Mesothelial cell of epicardium (in vitro differentiated cells): ENCODE measurements around the gene XYLT1. TPM values are rescaled to one million over a fixed set of nuclear protein-coding genes. Genes with fewer than 3 reads are reported as not detected.

Experiments used
- DNase-seq, 2 experiments: peaks; one replicate each; pipeline ENCODE4 v3.0.0; 2021; ENCODE audit warnings: low spot score in 2 of 2; ENCODE audit not compliant: unreplicated experiment in 2 of 2
- H3K27ac Mint-ChIP-seq: 2 replicates; pipeline ENCODE4 v1.8.0; 2021; ENCODE audit warnings: mixed read lengths
- H3K27me3 Mint-ChIP-seq: 2 replicates; pipeline ENCODE4 v1.8.0; 2021; ENCODE audit warnings: low read depth, mixed read lengths
- H3K36me3 Mint-ChIP-seq: 2 replicates; pipeline ENCODE4 v1.8.0; 2021; ENCODE audit warnings: mixed read lengths
- H3K4me1 Mint-ChIP-seq: 2 replicates; pipeline ENCODE4 v1.8.0; 2021; ENCODE audit warnings: mixed read lengths
- H3K4me3 Mint-ChIP-seq: 2 replicates; pipeline ENCODE4 v1.8.0; 2021; ENCODE audit warnings: mild to moderate bottlenecking, moderate library complexity, mixed read lengths
- H3K9me3 Mint-ChIP-seq: 2 replicates; pipeline ENCODE4 v1.8.0; 2021; ENCODE audit warnings: mixed read lengths
- CTCF ChIP-seq: fragments of 200-600 bp; sonication (generic); IDR thresholded peaks from one replicate; pipeline ENCODE4 v1.5.0; 2021; ENCODE audit warnings: antibody characterized with exemption; ENCODE audit not compliant: unreplicated experiment
- total RNA-seq: library from RNA; stranded (reverse); gene quantifications from 3 replicates; pipeline ENCODE4 v1.2.1, GENCODE V29; 2021

The XYLT1 gene
- total RNA-seq, 1 donor from 2014 or later: 15.2 TPM

- no peaks in the 10 kb centered on the region for H3K4me1 Mint-ChIP-seq
- no peak for TF ChIP-seq CTCF
- no peak for DNase-seq
- H3K27me3 Mint-ChIP-seq: no peaks in the 10 kb centered on the region
- H3K4me3 Mint-ChIP-seq: no peak overlapping the region
- H3K9me3 Mint-ChIP-seq: peaks cover 3% of the 10 kb centered on the region
- no peaks in the 10 kb centered on the region for H3K36me3 Mint-ChIP-seq
- no peak overlapping the region for H3K27ac Mint-ChIP-seq
These were observed 181.7 kb downstream of the XYLT1 start for GRCh38 chr16:17289050-17289449.

DNA sequence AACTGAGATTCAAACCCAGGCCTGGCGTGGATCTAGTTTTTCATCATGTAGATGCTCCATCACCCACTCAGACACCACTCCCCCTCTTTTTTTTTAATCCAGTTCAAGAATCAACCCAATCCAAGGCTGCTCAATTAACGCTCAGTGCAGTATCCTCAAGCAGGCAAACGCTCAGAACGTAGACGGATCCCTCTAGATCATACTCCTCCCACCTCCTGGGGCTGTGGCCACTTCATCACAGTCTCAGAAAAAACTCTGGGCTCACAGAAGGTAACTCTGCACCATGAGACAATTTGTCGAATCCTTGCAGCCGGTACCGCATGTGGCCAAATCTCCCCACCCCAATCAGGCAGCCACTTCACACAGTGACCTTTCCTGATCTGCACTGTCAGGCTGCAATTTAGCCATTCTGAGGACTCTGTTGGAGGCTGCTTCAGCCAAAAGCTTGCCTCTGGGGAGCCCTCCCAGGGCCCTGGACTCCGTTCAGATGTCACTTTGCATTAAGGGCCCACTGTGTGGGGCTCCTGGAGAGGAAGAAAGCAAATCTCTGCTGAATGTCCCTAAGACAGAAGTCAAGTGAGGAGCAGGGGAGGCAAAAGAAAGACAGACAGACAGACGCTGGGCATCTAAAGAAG, 183.5 kb downstream of the XYLT1 start:
- no peak for TF ChIP-seq CTCF
- Mint-ChIP-seq H3K27me3 (no peaks in the 10 kb centered on the region), H3K36me3 (no peaks in the 10 kb centered on the region), H3K9me3 (peaks cover 3% of the 10 kb centered on the region), H3K4me1 (no peaks in the 10 kb centered on the region), H3K4me3 (no peak overlapping the region), H3K27ac (no peak overlapping the region)
- DNase-seq: no peak

DNA sequence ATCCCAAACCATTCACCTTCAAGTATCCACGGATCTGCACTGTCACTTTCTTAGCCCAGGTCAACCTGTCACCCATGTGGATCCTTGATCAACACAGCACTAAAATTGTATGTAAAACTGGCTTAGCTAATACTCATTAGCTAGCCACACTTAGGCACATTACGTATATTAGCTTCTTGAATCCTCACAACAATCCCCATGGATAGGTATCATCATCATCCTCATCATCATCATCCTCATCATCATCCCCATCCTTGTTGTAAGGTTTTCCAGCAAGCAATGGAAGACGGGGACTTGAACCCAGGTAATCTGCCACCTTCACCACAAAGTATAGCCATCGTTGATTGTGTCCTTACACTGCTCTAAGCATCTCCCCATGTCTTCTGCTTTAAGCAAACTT, 184.3 kb downstream of the XYLT1 start:
- Mint-ChIP-seq H3K36me3 (no peaks in the 10 kb centered on the region), H3K4me3 (no peak overlapping the region), H3K27ac (no peak overlapping the region), H3K27me3 (no peaks in the 10 kb centered on the region), H3K9me3 (peaks cover 3% of the 10 kb centered on the region), H3K4me1 (no peaks in the 10 kb centered on the region)
- no peak for TF ChIP-seq CTCF
- DNase-seq: no peak

DNA sequence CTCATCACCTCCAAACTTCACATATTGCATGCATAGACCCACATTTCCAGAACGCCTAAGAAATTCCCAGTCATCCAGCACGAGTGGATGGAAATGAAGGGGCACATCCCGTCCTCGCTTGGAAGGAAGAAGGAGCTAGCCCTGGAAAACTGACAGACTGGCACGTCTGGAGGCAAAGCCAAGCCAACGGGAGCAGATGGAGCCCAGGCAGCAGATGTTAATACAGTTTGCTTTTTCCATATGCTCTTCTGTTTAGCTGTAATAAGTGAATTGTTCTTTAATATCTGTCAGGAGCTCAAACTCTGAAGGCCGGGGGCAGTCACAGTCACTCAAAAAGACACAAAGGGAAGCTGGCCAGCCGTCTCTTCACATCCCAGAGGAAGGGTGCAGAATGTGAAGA, 187.7 kb downstream of the XYLT1 start:
- DNase-seq: no peak
- Mint-ChIP-seq H3K9me3 (no peaks in the 10 kb centered on the region), H3K4me3 (no peak overlapping the region), H3K27ac (no peak overlapping the region), H3K27me3 (peaks cover 3% of the 10 kb centered on the region), H3K4me1 (no peaks in the 10 kb centered on the region), H3K36me3 (no peaks in the 10 kb centered on the region)
- no peak for TF ChIP-seq CTCF

DNA sequence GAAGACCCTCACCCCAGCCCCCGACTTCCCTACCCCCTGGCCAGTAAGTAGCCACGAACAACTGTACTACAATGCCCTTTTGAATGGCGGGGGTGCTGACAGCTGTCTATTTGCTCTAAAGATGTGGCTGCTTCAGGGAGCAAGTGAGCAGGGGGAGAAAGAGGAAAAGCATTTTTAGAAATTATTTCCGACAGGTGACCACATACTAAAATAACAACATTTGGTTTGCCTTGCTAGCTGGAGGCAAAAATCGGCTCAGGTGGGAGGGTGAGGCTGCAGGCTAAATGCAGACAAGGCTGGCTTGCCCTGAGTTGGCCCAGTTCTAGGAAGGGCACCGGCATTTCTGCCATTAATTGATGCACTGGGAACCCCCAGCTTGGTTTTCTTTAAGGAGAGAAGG, 188.5 kb downstream of the XYLT1 start:
- no peak overlapping the region for H3K27ac Mint-ChIP-seq
- no peak for DNase-seq
- no peaks in the 10 kb centered on the region for H3K36me3 Mint-ChIP-seq
- no peaks in the 10 kb centered on the region for H3K9me3 Mint-ChIP-seq
- H3K27me3 Mint-ChIP-seq: peaks cover 3% of the 10 kb centered on the region
- H3K4me3 Mint-ChIP-seq: no peak overlapping the region
- no peak for TF ChIP-seq CTCF
- H3K4me1 Mint-ChIP-seq: no peaks in the 10 kb centered on the region

DNA sequence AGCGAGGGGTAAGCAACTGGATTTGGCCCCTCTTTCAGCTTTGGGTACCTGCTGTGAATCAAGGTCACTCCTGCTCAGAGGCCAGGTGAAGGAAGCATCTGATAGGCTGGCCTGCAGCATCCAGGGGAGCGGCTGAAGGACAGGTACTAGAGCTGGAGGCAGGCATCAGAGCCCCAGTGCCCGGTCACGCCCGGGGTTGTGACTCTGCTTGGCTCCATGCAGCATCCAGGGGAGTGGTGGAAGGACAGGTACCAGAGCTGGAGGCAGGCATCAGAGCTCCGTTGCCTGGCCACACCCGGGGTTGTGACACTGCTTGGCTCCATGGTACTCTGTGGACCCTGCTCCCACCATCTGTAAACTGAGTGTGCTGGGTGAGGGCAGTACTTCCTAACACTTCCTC, 189.7 kb downstream of the XYLT1 start:
- DNase-seq: no peak
- no peaks in the 10 kb centered on the region for H3K36me3 Mint-ChIP-seq
- TF ChIP-seq CTCF: no peak
- no peaks in the 10 kb centered on the region for H3K4me1 Mint-ChIP-seq
- no peaks in the 10 kb centered on the region for H3K9me3 Mint-ChIP-seq
- H3K4me3 Mint-ChIP-seq: no peak overlapping the region
- peaks cover 3% of the 10 kb centered on the region for H3K27me3 Mint-ChIP-seq
- H3K27ac Mint-ChIP-seq: no peak overlapping the region
